GM13977 (cell line): ENCODE results near the gene GSTO1.
"Not testable (repeated sequence)": the region's sequence is repeated elsewhere in the genome, so short reads cannot be mapped to it uniquely, and the experiment has no call there.

Experiments used
- DNase-seq: peaks from one replicate; pipeline ENCODE4 v3.0.0; 2012; ENCODE audit warnings: low spot score
- CTCF ChIP-seq: IDR thresholded peaks from 2 replicates; pipeline ENCODE4 v1.5.1; 2012; ENCODE audit warnings: mild to moderate bottlenecking, control low read depth; ENCODE audit not compliant: insufficient read depth; ENCODE audit errors: extremely low read depth, missing control alignments
- in situ Hi-C: fragments of 300-500 bp; cut with MboI; formaldehyde crosslinking; loops from one replicate; pipeline ENCODE4 v1.12.0; 2022; ENCODE audit warnings: low sequenced_read_pairs, low pct_unique_long_range_greater_than_20kb, mixed read lengths, inconsistent platforms; ENCODE audit not compliant: unreplicated experiment

GSTO1 gene

GRCh38 chr10:104235801-104236200, 18.9 kb upstream of the GSTO1 start:
- in situ Hi-C loops = no loop called here
- no peak for DNase-seq
- no peak for TF ChIP-seq CTCF

- DNase-seq = no peak
- TF ChIP-seq CTCF = no peak
- in situ Hi-C loops = no loop called here
These were observed 14.6 kb upstream of the GSTO1 start for GRCh38 chr10:104240078-104240477.

- DNase-seq = no peak
These were observed 12.1 kb upstream of the GSTO1 start for GRCh38 chr10:104242545-104242944.

GRCh38 chr10:104243009-104243408, 11.7 kb upstream of the GSTO1 start:
- DNase-seq = not testable (repeated sequence)

More at GRCh38 chr10:104242545-104242944, 12.1 kb upstream of the GSTO1 start:
- TF ChIP-seq CTCF = no peak
- in situ Hi-C loops = no loop called here

GRCh38 chr10:104243512-104243911, 11.2 kb upstream of the GSTO1 start:
- TF ChIP-seq CTCF = no peak
- DNase-seq = no peak
- in situ Hi-C loops = no loop called here

More at GRCh38 chr10:104243009-104243408, 11.7 kb upstream of the GSTO1 start:
- in situ Hi-C loops = not testable (repeated sequence)

- in situ Hi-C loops = no loop called here
- DNase-seq = no peak
- TF ChIP-seq CTCF = no peak
These were observed 9.5 kb upstream of the GSTO1 start for GRCh38 chr10:104245066-104245632.

- in situ Hi-C loops = no loop called here
- DNase-seq = no peak
- no peak for TF ChIP-seq CTCF
These were observed 7.7 kb upstream of the GSTO1 start for GRCh38 chr10:104246976-104247375.
